ENCODE data around the gene PTPRM. TPM values are rescaled to one million over a fixed set of nuclear protein-coding genes. Genes with fewer than 3 reads are reported as not detected.

PTPRM gene
- total RNA-seq, 1 donor from 2014 or later = 256 TPM

DNA sequence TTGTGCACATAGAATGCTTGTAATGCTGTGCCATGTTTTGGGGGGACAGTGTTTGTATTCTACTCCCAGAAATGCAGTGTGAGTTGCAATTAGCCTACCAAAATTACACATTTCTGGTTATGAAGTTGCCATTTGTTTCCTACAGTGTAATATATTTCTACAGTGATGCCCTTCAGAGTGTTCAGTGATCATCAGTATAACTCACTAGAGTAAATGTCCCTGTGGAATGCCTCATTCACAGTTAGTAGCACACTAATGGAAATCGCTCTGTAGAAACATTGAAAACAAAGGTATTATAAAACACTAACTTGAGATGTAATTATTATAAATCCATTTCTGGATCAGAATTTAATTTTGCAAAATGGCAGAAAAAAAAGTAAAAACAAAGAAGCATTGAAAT lies 498.7 kb downstream of the PTPRM start:
- DNase-seq (ENCODE audit: extremely low read depth, low read depth, low spot score) = no peak

GRCh38 chr18:8069708-8070107 lies 502.6 kb downstream of the PTPRM start:
- no peak for DNase-seq (ENCODE audit: extremely low read depth, low read depth, low spot score)

DNA sequence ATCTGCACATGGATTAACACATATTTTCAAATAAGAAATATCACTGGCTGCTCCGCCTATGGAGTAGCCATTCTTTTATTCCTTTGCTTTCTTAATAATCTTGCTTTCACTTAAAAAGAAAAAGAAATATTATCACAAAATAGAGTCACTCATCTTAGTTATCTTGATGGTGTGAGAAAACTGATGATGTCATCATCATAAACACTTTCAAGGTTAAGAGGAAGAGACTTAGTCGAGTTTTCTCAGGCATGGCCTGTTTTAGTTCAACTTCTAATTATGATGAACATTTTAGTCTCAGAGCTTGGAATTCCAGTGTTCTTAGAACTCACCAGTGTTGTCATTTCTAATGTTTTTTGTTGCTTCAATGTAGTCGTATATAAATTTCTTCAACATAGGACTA lies 506.1 kb downstream of the PTPRM start:
- no peak for DNase-seq (ENCODE audit: extremely low read depth, low read depth, low spot score)

- no peak for DNase-seq (ENCODE audit: extremely low read depth, low read depth, low spot score)
Observed at GRCh38 chr18:8080092-8080491, 513.0 kb downstream of the PTPRM start.

DNA sequence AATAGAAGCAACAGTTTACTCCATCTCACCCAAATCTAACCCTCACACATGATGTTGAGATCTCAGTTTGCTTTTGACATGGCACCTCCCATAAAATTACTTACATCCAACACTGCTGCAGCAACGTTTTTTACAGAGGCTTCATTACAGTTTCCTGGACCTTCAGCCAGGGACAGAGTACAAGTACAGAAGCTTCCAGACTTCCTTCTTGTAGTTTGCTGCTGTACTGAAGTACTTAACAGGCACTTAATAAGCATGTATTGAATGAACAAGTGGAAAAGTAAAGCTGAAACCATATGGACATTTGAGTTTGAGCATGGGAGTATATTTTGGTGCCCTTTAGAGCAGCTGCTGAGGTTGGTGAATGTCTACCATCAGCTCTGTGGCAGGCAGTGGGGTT lies 514.2 kb downstream of the PTPRM start:
- no peak for DNase-seq (ENCODE audit: extremely low read depth, low read depth, low spot score)

- DNase-seq (ENCODE audit: extremely low read depth, low read depth, low spot score) = no peak
Observed at GRCh38 chr18:8081872-8082553, 514.9 kb downstream of the PTPRM start.

DNA sequence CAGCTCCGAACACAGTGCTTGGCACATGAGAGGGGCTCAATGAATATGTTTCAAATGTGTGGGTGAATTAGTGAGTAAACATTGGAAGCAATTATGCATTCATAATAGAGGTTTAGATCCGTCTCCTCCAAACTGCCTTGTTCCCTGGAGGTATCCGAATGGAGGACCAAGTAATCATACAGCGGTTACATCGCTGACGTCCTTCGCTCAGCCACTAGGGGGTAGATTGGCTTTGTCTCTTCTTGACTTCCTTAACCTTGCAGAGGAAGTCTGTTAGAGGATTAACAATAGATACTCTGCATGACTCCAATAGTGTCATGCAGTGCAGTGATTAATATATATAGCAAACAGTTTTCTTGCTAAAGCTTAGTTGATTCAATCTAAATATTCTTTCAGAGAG lies 517.0 kb downstream of the PTPRM start:
- peak; percentile 23 for DNase-seq (ENCODE audit: extremely low read depth, low read depth, low spot score)

DNA sequence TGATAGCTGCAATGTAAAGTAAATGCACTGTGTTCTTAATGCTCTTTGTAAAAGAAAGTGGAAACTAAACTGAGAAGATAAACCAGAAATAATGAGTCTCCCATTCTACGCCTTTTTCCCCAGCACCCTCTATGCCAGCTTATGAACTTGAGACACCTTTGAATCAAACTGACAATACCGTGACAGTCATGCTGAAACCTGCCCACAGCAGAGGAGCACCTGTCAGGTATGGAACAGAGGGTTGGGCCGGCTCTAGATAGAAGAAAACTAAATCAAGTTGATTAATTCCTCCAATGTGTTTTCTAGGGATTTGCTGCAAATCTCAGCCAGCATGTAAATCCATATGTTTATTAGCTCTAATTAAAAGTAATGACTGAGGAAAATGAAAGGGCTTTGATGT lies 521.5 kb downstream of the PTPRM start:
- no peak for DNase-seq (ENCODE audit: extremely low read depth, low read depth, low spot score)

DNA sequence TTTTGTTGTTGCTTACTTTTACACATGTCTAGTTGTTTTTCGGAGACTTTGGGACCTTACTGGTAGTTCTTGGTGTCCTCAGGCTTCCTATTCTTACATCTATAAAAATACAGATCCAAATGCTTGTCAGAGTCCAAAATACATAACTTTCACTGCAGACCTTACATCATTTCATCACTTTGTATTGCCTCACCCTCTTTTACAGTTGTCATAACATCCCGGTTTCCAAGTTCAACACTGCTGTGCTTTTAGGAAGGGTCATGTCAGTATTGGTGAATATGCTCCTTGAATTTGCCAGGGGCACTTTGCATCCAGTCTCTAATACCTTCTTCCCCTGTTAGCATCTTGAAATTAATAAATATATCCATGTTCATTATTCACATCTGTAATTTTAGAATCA lies 523.9 kb downstream of the PTPRM start:
- no peak for DNase-seq (ENCODE audit: extremely low read depth, low read depth, low spot score)

DNA sequence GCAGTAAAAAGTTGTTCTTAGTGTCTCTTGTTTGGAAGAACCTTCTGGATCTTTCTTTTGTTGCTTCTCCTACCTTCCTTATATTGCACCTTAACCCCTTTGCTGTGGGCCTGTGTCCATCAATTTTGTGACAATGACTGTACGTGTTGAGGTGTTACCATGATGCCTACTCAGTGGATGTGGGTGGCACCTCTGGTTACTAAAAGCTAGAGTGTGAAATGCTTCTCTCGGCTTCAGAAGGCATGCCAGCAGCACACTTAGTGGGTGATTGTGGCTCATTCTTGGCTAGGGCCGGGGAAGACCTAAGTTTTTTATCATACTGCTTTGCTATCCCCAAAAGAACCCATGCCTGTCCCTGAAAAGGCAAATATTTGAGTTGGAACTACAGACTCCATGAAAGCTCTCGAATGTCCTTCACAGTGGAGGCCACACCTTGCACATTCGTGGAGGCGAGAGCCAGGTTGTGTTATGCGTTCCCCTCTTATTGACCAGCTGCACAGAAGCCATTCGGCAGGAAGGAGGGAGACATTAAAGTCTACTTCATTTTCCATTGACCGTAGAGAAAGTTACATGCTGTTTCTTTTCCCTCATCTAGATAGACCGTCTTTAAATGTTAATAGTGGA lies 528.9 kb downstream of the PTPRM start:
- DNase-seq (ENCODE audit: extremely low read depth, low read depth, low spot score) = no peak

DNA sequence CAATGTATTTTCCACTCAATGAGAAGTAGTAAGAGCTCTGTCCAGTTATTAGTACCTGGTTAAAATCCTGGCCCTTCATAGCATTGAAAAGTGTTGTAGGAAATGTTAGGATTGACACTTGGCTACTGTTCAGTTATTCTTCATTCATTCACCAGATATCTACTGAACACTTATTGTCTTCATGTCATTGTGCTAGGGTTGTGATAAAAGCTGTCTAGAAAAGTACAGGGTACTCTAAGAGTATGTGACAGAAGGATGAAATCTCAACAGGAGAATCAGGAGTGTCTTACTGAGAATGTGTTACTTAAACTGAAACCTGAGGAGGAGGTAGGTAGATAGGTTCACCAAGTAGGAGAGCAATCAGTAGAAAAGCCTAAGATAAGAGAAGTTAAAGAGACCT lies 530.3 kb downstream of the PTPRM start:
- no peak for DNase-seq (ENCODE audit: extremely low read depth, low read depth, low spot score)

DNA sequence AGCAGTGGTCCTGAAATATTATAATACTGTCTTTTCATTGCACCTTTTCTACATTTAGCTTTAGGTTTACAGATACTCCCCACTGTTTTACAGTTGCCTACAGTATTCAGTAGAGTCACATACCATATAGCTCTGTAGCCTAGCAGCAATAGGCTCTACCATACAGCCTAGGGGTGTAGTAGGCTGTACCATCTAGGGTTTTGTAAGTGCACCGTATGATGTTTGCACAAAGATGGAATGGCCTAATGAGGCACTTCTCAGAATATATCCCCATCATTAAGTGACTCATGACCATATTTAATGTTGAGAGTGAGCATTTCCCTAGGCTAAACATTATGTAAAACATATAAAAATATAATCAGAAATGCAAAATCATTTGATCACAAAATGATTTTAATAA lies 530.8 kb downstream of the PTPRM start:
- DNase-seq (ENCODE audit: extremely low read depth, low read depth, low spot score) = no peak

DNA sequence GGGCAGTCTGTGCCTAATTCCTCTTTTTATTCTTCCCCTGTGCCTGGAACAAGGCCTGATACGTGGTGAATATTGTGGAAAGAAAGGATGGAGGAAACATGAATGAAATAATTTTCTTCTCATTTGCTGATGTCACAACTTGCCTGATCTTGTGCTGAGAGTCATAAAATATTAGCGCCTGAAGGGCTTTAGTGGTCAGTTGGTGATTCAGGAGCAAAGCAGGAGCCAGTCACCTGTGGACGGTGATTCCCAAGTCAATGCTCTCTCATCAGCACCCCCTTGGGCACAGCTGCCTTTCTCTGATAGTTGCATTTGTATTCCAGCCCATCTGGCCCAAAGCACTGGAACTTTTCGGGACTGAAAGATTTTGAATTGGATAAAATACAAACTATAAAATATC lies 539.5 kb downstream of the PTPRM start:
- DNase-seq (ENCODE audit: extremely low read depth, low read depth, low spot score) = no peak

GRCh38 chr18:8107426-8107825 lies 540.3 kb downstream of the PTPRM start:
- DNase-seq (ENCODE audit: extremely low read depth, low read depth, low spot score) = no peak

DNA sequence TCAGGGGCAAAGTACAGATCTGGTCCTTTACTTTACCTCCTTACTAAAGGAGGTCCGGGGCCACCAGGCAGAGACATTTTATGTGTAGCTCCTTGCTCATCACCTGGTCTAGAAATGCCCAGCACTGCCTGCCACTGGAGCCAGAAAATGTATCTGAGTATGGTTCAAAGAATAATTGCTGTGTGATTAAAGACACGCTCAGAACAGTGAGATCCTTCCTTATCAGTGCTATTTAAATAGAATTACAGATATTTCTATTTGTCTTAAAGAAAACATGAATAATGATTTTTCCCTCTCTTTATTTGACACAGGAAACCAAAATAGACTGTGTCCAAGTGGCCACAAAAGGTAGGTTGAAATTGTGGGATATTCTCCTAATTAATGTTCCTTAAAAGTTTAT lies 547.4 kb downstream of the PTPRM start:
- no peak for DNase-seq (ENCODE audit: extremely low read depth, low read depth, low spot score)

- no peak for DNase-seq (ENCODE audit: extremely low read depth, low read depth, low spot score)
Observed at GRCh38 chr18:8116341-8117005, 549.4 kb downstream of the PTPRM start.

DNA sequence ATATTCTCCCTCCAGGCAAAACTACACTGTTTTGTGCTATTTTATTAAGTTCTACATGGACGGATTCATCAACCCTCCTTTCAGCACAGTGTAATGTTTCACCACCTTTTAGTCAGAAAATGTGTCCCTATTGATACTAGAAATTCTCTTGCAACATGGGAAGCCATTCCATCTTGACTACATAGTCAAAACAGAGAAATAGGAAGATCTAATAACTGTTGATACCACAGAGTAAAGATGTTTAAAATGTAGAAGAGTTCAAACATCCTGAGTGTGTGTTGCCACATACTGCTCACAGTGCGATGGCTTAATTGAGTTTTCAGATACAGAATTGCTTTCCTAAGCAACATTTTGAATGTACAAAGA lies 549.9 kb downstream of the PTPRM start:
- no peak for DNase-seq (ENCODE audit: extremely low read depth, low read depth, low spot score)

DNA sequence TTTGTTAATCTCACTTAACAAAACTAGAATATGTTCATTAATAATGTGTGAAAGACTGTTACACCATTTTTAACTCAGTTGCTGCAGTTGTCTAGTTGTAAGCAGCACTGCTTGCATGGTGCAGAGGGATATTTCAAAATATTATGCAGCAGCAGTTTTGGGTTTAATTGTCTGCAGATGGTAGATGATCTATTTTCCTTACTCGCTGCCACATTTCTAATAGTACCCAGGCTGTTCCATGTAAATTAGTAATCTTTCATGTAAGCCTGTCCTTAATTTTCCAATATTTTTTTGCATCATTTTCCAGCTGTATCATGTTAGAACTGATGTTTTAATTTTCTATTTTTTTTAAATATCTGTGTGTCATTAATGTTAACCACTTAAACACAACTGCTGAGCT lies 554.0 kb downstream of the PTPRM start:
- DNase-seq (ENCODE audit: extremely low read depth, low read depth, low spot score) = no peak

DNA sequence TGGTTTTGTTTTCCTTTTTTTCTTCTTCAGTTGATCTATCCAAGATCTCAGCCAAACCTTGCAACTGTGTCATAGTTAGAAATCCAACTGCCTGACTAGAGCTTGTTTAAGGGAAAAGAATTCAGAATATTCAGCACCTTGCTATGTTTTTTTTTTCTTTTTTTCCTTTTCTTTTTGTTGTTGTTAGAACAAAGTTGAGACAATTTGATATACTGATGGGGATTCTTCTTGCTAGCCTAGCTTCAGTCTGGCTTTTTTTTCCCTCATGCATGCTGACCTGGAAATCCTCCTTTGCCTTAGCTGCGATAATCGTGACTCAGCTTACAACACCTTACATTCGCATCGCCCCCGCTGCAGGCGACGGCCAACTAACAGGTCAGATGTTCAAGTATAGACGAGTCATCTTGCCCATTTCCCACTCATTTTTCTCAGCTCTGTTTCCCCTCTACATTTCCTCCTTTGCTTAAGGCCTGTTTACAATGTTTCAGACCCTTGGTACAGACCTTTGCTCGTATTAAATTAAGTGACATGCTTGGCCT lies 554.9 kb downstream of the PTPRM start:
- no peak for DNase-seq (ENCODE audit: extremely low read depth, low read depth, low spot score)

DNA sequence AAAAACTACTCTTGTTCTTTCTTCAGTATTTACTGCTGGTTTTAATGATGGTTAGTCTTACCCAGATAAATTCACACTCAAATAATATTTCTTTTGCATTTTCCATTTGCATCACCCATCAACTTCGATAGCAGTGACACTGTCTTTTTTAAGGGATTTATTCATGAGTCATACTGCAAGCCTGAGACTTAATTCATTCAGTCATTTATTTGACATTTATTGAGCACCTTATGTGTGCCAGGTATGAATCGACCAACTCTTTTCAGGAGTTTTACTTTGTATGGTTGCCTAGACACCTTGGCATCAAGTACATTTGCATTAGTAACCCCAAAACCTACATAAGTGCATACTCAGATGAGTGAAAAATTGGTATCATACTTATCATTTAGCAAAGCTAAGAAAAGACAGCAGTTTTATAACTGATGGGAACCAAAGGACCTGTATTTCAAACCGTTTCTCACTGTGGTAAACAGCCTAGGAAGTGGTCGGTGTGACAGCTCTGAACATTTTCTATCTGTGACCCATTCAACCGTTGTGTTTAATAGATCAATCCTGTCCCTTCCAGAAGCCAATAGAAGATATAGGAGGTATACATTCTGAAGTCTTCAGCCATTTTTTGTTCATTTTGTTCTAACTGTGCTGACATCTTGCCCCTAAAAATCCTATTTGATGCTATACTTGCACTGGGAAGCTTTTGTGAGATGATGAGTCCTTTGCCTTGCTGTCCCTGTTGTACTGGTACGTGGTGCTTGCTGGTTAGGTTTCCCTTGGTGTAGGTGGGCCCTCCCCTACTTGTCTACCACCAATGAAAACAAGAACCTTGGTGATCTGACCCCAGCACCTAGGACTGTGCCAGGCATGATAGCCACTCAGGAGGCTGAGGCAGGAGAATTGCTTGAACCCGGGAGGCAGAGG lies 557.4 kb downstream of the PTPRM start:
- no peak for DNase-seq (ENCODE audit: extremely low read depth, low read depth, low spot score)

- DNase-seq (ENCODE audit: extremely low read depth, low read depth, low spot score) = no peak
Observed at GRCh38 chr18:8130096-8130495, 563.0 kb downstream of the PTPRM start.

Data from glomerular endothelial cell (primary cell).